Fibroblast of skin of right biceps (primary cell): ENCODE data around the gene DRD3.

Experiments
- DNase-seq: peaks from one replicate; pipeline ENCODE4 v3.0.0-alpha.2; 2013

The DRD3 gene

GRCh38 chr3:114178770-114179368 is at the start of gene DRD3:
DRD3 (minus strand) TSS chr3:114179052; CDS start chr3:114171992, 7,060 bp downstream.
- DNase-seq, result peak; percentile 51

GRCh38 chr3:114227076-114227475 is 48.2 kb upstream of the DRD3 start:
- DNase-seq, result no peak

GRCh38 chr3:114226313-114226712 is 47.5 kb upstream of the DRD3 start:
- no peak for DNase-seq

- peak; percentile 46 for DNase-seq
Observed at GRCh38 chr3:114223143-114223542, 44.3 kb upstream of the DRD3 start.

GRCh38 chr3:114221881-114222264 is 43.0 kb upstream of the DRD3 start:
- no peak for DNase-seq

- DNase-seq, result peak; percentile 25
Observed at GRCh38 chr3:114221165-114221880, 42.5 kb upstream of the DRD3 start.

- no peak for DNase-seq
Observed at GRCh38 chr3:114219741-114220140, 40.9 kb upstream of the DRD3 start.

- DNase-seq, result no peak
Observed at GRCh38 chr3:114218578-114219185, 39.8 kb upstream of the DRD3 start.

- DNase-seq, result peak; percentile 8
Observed at GRCh38 chr3:114218006-114218405, 39.2 kb upstream of the DRD3 start.

GRCh38 chr3:114217266-114217665 is 38.4 kb upstream of the DRD3 start:
- DNase-seq, result no peak

GRCh38 chr3:114216186-114216970 is 37.5 kb upstream of the DRD3 start:
- peak; percentile 42 for DNase-seq

- no peak for DNase-seq
Observed at GRCh38 chr3:114214542-114215341, 35.9 kb upstream of the DRD3 start.

- peak; percentile 89 for DNase-seq
Observed at GRCh38 chr3:114213627-114214541, 35.0 kb upstream of the DRD3 start.

GRCh38 chr3:114213292-114213626 is 34.4 kb upstream of the DRD3 start:
- peak; percentile 74 for DNase-seq

GRCh38 chr3:114212646-114213045 is 33.8 kb upstream of the DRD3 start:
- DNase-seq, result no peak

GRCh38 chr3:114207768-114208167 is 28.9 kb upstream of the DRD3 start:
- no peak for DNase-seq

- DNase-seq, result no peak
Observed at GRCh38 chr3:114206342-114206741, 27.5 kb upstream of the DRD3 start.

- DNase-seq, result no peak
Observed at GRCh38 chr3:114205541-114205940, 26.7 kb upstream of the DRD3 start.

- no peak for DNase-seq
Observed at GRCh38 chr3:114194750-114195149, 15.9 kb upstream of the DRD3 start.

- DNase-seq, result no peak
Observed at GRCh38 chr3:114192136-114192535, 13.3 kb upstream of the DRD3 start.

- no peak for DNase-seq
Observed at GRCh38 chr3:114186501-114186900, 7.6 kb upstream of the DRD3 start.

- peak; percentile 14 for DNase-seq
Observed at GRCh38 chr3:114179575-114179974, 723 bp upstream of the DRD3 start.
